NCI-H526 (cell line): ENCODE data around the gene PRTN3.

Experiments used
- DNase-seq, 2 experiments: peaks; one replicate each; lab custom pipeline; 2025; lab: John Stamatoyannopoulos, UW

PRTN3 gene

GRCh38 chr19:840519-841206 is at the start of gene PRTN3:
TSS of gene PRTN3 (plus strand) at chr19:840999. CDS start at chr19:841009, 10 bp downstream.
- no peak for DNase-seq

GRCh38 chr19:791007-791566 is 49.7 kb upstream of the PRTN3 start:
- no peak for DNase-seq

- no peak for DNase-seq
Observed at GRCh38 chr19:791567-792305, 49.1 kb upstream of the PRTN3 start.

- DNase-seq = no peak
Observed at GRCh38 chr19:792306-792885, 48.4 kb upstream of the PRTN3 start.

GRCh38 chr19:793806-794205 is 47.0 kb upstream of the PRTN3 start:
- no peak for DNase-seq

- no peak for DNase-seq
Observed at GRCh38 chr19:795073-795611, 45.7 kb upstream of the PRTN3 start.

- DNase-seq = no peak
Observed at GRCh38 chr19:795691-796581, 44.9 kb upstream of the PRTN3 start.

GRCh38 chr19:796692-797527 is 43.9 kb upstream of the PRTN3 start, which contains the start of gene PTBP1:
TSS of gene PTBP1 (plus strand) at chr19:797452. CDS start at chr19:797498, 46 bp downstream.
- DNase-seq = peak; percentile 98 to 99

GRCh38 chr19:797528-798414 is 43.0 kb upstream of the PRTN3 start:
- peak; percentile 56 to 91 for DNase-seq

- no peak for DNase-seq
Observed at GRCh38 chr19:798415-799075, 42.3 kb upstream of the PRTN3 start.

GRCh38 chr19:799076-799881 is 41.5 kb upstream of the PRTN3 start:
- peak in 1 of 2 experiments; percentile 39 for DNase-seq

GRCh38 chr19:800360-801029 is 40.3 kb upstream of the PRTN3 start:
- peak in 1 of 2 experiments; percentile 50 for DNase-seq

GRCh38 chr19:801030-801860 is 39.6 kb upstream of the PRTN3 start:
- DNase-seq = no peak

GRCh38 chr19:801861-802497 is 38.8 kb upstream of the PRTN3 start:
- DNase-seq = no peak

- DNase-seq = peak; percentile 49 to 59
Observed at GRCh38 chr19:802498-803098, 38.2 kb upstream of the PRTN3 start.
